Left kidney (tissue), 2 donors: ENCODE data around the gene CADPS2. TPM values are rescaled to one million over a fixed set of nuclear protein-coding genes. Genes with fewer than 3 reads are reported as not detected.

Experiments
- DNase-seq: peaks from one replicate; pipeline ENCODE4 v3.0.0-alpha.2; 2013
- polyA plus RNA-seq: library from polyadenylated mRNA; unstranded; fragments of 120-200 nt; gene quantifications from one replicate; pipeline ENCODE4 v1.2.1, GENCODE V29; 2013; ENCODE audit not compliant: insufficient read length

The CADPS2 gene
- polyA plus RNA-seq, 1 donor: 51.3 TPM

DNA sequence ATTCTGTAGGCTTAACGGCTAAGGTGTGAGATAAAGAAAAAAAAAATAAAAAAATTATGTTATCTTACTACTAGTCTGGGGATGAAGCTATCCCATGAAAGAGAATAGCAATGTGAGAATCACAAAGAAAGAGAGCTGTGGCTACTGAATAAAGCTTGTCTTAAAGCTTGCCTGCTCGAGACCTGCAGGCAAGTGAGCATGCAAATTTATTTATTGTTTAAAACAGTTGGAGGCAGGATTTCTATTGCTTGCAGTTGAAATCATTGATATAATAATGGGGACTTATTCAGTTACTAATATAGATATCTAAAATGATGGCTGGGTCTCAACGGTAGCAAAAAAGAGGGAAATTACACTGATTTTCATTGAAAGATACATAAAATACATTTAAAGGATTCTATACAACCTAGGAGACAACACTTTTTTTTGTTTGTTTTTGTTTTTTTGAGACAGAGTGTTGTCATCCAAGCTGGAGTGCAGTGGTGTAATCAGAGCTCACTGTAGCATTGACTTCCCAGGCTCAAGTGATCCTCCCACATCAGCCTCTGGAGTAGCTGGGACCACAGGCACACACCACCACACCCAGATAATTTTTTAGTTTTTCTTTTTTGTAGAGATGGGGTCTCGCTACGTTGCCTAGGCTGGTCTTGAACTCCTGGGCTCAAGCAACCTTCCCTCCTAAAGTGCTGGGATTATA is 437.2 kb downstream of the CADPS2 start:
- DNase-seq: no peak

GRCh38 chr7:122442929-122443328 is 443.3 kb downstream of the CADPS2 start:
- DNase-seq: no peak

- DNase-seq: no peak
These were observed 447.8 kb downstream of the CADPS2 start for GRCh38 chr7:122438492-122438891.

DNA sequence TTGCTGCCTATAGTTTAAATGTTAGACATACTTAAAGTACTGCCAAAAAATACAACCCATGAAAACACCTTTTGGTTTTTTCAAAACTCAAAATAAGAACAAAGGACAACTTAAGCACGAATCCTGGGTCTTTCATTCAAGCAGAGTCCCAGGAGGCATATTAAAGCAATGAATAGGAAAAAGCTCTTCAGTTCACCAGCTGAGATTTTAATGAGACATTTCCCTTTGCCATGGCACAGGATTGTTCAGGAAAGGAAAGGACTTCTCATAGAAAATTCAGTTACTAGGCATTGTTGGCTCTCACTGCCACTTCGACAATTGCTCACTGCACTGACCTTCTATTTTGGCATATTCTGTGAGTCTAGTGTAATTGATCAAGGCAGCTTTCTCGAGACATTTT is 448.3 kb downstream of the CADPS2 start:
- DNase-seq: no peak

DNA sequence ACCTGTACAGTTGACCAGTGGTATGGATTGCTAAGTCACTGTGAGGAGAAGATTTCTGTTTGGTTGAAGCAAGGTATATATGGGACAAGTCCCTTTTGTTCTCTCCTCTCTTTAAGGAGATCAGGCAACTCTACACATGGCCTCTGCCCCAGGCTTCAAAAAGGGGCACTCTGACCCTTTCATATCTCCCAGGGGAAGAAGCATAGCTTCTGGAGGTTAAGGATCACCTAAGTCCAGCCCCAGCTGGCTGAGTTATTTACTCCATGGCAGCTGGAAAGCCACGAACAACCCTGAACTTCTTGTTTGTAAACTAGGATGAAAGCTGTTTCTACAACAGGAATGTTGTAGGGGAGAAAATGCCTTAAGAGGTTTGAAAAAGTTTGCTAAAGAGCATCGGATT is 452.5 kb downstream of the CADPS2 start:
- no peak for DNase-seq

- DNase-seq: no peak
These were observed 455.6 kb downstream of the CADPS2 start for GRCh38 chr7:122430710-122431109.

DNA sequence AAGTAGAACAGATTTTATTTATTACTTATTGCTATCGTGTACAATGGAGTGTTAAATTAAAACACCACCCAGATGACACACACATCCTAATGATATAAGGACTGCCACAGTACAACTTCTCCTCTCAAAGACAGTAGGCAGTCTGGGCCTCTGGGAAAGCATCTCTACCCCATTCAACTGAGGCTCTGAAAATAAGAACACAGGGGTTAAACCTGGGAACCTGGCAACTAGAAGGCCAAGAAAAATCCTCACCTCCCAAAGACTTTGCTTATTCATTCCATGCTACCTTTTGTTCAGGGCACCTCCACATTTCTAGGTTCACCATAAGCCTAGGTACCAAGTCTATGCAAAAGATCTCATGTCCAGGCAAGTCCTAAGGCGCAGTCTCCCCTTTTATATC is 456.3 kb downstream of the CADPS2 start:
- DNase-seq: no peak

DNA sequence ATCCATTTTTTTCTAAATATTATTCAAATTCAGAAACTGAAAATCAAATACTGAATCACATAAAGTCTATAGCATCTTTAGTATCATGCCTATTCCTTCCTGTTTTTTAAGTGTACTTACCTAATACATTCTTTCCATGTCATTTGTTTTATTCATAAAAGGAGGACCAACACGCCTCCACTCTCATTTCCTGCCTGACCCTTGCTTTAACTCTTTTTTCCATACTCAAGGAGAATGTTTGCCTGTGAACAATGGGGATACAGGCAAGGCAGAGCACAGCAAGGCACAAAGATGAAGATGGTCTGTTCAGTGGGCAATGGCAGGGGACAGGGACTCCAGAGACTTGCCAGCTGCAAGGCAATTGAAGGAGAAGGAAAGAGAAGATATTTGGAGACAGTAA is 460.5 kb downstream of the CADPS2 start:
- DNase-seq: no peak

DNA sequence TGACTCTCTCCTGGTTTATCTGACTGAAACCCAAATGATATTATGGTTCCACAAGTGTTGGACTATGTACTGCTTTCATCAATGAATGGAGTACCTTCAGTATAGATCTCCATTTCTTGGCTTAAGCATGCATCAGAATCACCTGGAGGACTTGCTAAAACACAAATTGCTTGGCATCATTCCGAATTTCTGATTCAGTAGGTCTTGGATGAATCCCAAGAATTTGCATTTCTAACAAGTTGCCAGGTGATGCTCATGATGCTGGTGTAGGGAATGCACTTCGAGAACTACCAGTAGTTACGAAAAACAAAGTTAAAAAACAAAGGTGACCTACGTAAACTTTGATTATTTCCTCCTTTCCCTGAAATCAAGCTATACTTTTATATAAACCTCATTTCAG is 462.7 kb downstream of the CADPS2 start:
- no peak for DNase-seq

DNA sequence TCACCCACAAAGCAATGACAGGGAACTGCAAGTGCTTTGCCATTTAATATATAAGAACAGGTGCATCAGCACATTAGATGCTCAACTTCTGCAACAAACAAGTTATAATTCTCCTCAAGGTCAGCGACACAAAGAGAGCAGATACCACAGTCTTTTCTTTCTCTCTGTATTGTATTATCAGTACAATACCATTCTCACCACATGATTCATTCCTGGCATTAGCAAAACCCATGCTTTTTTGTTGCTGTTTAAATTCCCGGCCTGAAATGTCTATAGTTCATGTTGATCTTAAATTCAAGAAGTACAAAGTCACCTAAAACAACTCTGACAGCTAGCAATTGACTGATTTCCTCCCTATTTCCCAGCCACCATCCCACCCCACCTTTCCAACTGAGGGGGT is 469.9 kb downstream of the CADPS2 start:
- DNase-seq: no peak

- no peak for DNase-seq
These were observed 470.8 kb downstream of the CADPS2 start for GRCh38 chr7:122415510-122415909.

GRCh38 chr7:122413339-122413738 is 472.9 kb downstream of the CADPS2 start:
- DNase-seq: no peak

DNA sequence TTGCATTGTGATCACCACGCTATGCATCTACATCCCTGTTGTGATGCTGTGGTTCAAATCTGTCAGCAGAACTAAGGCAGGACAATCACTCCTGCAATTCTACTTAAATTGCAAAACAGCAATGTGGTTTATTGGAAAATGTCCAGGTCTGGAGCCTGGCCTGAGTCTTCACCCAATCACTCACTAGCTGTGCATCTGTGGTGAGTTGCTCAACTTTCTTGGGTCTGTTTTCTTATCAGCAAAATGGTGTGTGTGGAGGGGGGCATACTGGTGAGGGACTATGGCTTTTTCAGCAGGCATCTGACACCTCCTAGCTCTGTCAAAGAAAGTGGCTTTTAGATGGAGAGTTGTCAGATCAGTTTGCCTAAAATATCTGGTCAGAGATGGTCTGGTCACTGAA is 473.4 kb downstream of the CADPS2 start:
- DNase-seq: no peak

DNA sequence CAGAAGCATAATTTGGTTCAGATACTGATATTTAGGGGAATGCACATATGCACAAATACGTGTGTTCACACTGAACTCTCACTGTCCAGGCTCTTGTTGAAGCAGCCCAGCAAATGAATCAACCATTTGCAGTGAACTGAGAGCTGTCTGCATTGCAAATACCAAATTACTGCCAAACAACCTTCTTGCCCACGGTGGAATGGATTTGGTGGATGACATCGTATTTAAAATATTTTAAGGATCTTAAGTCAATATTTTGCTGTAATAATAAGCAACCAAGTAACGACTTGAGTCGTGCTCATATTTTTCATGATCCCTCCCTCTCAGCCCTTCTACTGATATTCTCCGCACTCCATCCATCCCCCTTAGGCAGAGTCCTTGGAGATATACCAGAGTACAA is 473.8 kb downstream of the CADPS2 start:
- no peak for DNase-seq

- DNase-seq: no peak
These were observed 479.1 kb downstream of the CADPS2 start for GRCh38 chr7:122407195-122407594.

DNA sequence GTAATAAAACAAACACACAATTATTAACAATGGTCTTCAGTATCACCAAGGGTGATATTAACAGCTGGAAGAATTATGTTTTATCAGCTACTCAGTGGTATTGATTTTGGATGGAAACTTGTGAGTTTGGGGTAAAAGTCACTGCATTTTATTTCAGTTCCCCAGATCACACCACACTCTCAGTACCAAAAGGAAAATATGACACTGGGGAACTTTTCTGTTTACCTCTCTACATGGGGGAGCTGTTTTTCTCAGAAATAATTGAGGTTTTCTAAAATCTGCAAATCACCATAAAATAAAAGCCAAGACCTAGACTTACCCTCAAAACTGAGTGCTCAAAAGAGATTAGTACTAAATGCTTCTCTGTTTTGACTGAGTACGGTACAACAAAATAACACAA is 483.1 kb downstream of the CADPS2 start:
- no peak for DNase-seq

- no peak for DNase-seq
These were observed 484.0 kb downstream of the CADPS2 start for GRCh38 chr7:122402235-122402634.

- no peak for DNase-seq
These were observed 488.9 kb downstream of the CADPS2 start for GRCh38 chr7:122397381-122397780.

- DNase-seq: no peak
These were observed 491.7 kb downstream of the CADPS2 start for GRCh38 chr7:122394512-122394911.

DNA sequence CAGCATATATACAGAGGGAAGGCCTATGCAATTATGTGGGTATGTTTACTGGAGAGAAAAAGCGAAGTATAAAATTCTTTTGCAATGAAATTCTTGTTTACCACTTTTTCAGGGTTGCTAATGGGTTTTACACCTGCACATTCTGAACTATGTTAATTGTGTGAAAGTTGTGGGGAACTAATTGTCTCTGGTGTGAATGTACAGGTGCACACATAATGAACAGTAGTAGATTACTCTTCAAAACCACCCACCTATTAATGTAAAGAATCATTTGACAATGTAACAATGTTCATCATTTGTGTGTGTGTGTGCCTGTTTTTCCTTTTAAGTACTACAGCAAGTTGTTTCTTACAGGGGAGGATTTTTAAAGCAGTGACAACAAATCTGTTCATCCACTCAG is 501.7 kb downstream of the CADPS2 start:
- DNase-seq: no peak

DNA sequence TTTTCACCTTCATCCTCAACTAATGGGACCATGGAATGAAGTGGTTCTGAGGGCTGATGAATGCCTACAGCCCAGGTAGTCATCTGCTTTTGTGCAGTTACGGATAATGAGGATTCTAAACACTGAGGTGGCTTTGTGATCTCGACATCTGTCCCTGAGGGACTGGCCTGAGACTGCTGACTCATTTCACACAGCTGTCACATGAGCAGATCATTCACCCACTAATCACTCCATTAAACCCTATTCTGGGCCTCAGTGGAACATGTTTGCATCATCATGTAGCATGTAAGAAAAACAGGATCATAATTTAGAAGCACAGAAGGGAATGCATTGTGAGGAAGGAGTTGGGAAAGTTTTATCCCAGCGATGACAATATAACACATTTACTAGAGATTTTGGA is 502.3 kb downstream of the CADPS2 start:
- DNase-seq: no peak

DNA sequence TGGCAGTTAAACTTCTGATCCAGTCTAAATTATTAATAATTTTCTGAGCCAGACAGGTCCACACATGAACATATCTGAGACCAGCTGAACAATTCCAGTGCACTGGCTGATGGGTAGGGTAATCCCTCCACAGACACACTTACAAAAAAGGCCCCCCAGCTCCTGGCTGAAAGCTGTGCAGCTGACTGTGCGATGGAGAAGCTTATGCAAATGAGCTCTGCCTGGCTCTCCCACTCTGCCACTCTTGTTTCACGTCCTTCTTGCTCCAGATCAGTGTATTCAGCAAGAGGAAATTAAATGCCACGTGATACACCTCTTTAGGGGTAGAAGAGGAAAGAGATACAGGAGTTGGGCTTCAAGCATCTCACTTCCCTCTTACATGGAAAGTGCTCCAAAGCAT is 505.3 kb downstream of the CADPS2 start:
- no peak for DNase-seq

DNA sequence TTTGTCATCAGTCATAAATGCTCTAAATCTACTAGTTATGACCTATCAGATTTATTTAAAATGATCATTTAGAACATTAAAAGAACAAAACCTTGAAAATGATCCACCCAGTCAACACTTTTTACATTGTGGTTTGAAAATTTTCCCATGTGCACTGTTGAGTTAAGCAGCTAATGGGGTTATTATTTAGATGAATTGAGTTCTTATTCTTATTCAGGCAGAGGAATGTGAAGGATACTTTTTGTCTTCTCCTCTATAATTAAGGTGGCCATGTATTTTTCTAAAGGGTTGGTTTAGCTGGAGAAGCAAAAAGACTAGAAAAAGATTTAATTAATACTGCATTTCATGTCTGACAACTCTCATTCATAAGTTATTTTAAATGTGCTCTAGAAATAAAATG is 506.8 kb downstream of the CADPS2 start:
- no peak for DNase-seq

DNA sequence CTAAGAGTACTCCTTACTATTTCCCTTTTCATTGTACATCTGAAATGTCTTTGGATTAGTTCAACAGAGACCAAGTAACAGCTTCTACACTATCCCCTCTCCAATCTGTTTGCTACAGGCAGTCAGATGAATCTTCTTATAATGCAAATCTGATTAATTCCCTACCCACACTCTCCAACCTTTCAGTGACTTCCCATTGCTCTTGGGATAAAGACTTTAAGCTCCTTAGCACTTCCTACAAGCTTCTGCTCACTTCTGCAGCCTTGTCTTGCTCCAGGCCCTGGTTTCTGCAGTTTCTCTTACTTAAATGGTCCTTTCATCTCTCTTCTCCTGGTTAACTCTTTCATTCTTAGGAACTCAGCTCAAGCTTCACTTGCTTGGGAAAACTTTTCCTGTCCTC is 516.5 kb downstream of the CADPS2 start:
- DNase-seq: no peak

GRCh38 chr7:122364761-122365280 is 521.4 kb downstream of the CADPS2 start:
- DNase-seq: no peak
